ENCODE results near the gene MAP3K20. TPM values are rescaled to one million over a fixed set of nuclear protein-coding genes. Genes with fewer than 3 reads are reported as not detected.
"Not testable (repeated sequence)": the region's sequence is repeated elsewhere in the genome, so short reads cannot be mapped to it uniquely, and the experiment has no call there.

Gene MAP3K20
- total RNA-seq, 1 experiment from 2014 or later = 32.8 TPM

DNA sequence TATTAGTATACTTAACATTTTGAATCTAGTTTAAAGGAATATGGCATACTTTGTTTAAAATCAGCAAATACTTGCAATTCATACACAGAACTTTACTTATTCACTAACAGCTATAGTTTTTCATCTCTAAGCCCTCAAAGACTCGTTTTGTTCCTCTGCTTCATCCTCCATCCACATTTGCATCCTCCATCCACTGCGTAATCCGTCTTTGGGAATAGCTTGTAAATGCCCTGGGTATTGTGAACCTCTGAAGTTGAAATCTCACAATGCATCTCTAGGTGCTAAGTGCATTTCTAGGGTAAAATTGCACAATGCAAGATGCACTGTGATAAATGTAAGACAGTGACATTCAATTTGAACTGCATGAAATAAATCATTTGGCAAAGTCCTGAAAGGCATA is 163.2 kb downstream of the MAP3K20 start:
- Histone ChIP-seq H3K27me3 (no peaks in the 10 kb centered on the region), H3K9me3 (no peaks in the 10 kb centered on the region), H3K36me3 (peaks cover 2% of the 10 kb centered on the region), H3K4me3 (no peak overlapping the region)
- no peak for DNase-seq

DNA sequence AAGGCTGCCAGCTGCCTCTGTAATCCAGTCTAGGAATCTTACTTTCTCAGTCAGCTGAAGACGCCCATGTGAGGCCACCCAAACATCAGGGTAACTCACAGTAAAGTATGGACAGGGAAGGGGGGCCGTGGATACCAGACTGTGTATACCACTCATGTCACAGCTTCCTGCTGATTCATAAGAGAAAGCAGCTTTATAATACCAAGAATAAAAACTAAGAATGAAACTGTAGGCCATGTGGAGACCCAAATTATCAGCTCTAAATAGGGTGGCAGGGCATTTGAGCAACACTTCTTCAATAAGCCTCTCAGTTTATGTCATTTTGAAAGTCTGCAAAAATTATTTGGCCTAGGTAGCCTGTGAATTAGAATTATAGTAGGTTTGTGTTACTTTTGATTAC is 164.0 kb downstream of the MAP3K20 start:
- no peaks in the 10 kb centered on the region for H3K9me3 ChIP-seq
- peaks cover 2% of the 10 kb centered on the region for H3K36me3 ChIP-seq
- no peaks in the 10 kb centered on the region for H3K27me3 ChIP-seq
- DNase-seq = no peak
- H3K4me3 ChIP-seq = no peak overlapping the region

DNA sequence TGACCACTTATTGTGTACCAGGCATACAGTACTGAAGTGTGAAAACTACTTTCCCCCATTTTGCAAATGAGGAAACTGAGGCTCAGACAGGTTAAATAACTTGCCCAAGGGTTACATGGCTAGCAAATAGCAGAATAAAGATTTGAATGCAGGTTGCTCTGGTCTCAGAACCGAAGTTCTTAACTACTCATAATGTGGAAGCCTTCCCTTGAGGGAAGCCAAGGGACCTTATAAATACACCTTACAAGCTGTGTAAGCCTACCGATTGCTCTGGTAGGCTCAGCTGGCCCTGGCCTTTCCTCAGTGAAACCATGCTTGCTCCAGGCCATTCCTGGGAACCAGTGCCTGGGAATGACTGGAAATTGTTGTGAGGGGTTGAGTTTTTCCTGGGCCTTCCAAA is 164.4 kb downstream of the MAP3K20 start:
- Histone ChIP-seq H3K9me3 (no peaks in the 10 kb centered on the region), H3K4me3 (no peak overlapping the region), H3K27me3 (no peaks in the 10 kb centered on the region), H3K36me3 (peaks cover 2% of the 10 kb centered on the region)
- DNase-seq = no peak

DNA sequence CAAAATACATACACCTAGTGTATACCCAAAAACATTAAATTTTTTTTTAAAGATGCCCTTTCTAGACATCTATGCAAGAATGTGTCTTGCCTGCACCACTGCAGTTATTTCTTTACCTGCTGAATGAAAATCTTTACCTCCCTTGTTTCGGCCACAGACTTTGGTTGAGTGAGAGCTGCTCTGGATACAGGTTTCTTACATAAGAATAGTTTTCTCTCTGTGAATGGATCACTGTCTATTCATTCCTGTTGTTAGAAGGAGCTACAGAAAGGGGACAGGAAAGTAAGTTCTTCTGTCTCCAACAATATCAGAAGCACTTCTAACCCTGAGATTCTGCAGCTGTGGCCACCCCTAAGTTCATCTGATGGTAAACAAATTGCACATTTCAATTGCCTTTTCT is 166.0 kb downstream of the MAP3K20 start:
- H3K9me3 ChIP-seq = no peaks in the 10 kb centered on the region
- H3K4me3 ChIP-seq = no peak overlapping the region
- DNase-seq = no peak
- peaks cover 2% of the 10 kb centered on the region for H3K36me3 ChIP-seq
- H3K27me3 ChIP-seq = no peaks in the 10 kb centered on the region

DNA sequence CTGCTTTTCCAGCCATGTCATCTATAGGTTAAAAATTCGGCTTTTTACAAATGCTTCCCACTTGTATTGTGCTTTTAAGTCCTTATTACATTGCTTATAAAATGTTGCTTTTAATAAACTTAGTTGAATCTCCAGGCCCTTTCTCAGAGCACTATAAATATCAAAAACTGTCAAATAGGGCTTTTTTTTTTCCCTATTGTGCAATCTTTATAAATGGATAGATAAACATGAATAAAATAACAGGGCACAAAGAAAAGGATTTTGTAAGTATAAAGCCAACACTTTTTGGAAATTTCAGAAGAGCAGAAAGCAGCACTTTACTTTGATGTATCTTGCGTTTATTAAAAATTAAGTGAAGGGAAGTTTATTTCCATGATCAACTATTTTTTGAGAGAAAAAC is 171.5 kb downstream of the MAP3K20 start:
- DNase-seq = no peak
- no peaks in the 10 kb centered on the region for H3K9me3 ChIP-seq
- no peaks in the 10 kb centered on the region for H3K27me3 ChIP-seq
- no peaks in the 10 kb centered on the region for H3K36me3 ChIP-seq
- no peak overlapping the region for H3K4me3 ChIP-seq

DNA sequence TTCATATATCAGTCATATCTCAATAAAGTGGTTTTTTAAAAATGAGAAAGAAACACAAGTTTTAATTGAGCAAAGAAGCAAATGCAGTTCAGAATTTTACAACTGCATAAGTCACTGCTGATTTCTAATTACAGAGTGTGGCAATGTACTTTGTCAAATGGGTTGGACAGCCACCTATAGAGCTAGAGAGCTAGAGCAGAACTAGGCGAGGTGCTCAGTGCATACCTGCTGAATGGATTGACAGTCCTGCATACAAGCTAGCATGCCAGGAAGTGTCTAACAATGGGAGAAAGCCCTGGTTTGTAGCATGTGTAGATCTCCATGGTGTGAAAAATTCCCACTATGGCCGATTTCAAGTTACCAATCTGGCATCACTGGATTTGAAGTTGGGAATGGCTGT is 172.7 kb downstream of the MAP3K20 start:
- Histone ChIP-seq H3K36me3 (no peaks in the 10 kb centered on the region; the same call in 1 of the 2 replicates), H3K27me3 (no peaks in the 10 kb centered on the region), H3K4me3 (no peak overlapping the region), H3K9me3 (no peaks in the 10 kb centered on the region)
- no peak for DNase-seq

DNA sequence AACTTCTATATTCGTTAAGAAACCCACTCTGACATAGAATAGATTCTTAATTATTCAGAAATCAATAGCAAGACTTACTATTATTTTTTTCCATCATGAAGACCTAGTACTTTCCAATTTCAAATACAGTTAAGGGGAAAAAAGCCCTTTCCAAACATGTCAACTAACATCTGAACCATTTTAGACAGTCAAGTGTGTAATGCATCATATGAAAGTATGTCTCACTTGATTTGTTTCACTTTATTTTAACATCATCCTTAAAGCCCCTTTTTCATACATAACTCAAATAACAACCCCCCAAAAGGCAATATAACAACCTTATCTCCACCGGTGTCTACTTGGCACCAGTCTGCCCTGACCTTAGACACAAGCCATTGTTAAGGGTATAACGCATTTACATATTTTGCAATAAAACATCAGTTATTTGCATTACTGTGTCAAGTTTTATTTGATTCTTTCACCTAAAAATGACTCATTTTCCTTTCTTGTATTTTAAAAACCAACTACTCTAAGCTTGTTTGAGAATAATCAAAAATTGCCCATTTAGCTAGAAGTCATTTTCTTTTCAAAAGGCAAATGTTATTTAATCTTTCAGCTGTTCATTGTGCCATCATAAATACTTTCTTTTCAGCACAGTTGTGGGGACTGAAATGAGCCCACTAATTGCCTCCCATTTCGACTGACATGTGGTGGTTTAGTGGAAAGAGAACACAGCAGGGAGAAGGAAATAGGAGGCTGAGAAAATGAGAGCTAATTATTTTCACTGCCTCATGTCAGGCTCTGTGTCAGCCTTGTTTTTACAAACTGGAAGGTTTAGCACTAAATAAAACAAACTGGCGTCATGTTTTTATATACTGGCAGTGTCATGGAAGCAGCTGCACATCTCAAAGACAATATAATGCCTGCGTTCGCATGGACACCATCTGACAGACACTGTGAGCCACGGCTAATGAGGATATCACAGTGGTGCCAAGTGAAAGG is 174.3 kb downstream of the MAP3K20 start:
- H3K36me3 ChIP-seq = no peaks in the 10 kb centered on the region; the same call in 1 of the 2 replicates
- DNase-seq = no peak

DNA sequence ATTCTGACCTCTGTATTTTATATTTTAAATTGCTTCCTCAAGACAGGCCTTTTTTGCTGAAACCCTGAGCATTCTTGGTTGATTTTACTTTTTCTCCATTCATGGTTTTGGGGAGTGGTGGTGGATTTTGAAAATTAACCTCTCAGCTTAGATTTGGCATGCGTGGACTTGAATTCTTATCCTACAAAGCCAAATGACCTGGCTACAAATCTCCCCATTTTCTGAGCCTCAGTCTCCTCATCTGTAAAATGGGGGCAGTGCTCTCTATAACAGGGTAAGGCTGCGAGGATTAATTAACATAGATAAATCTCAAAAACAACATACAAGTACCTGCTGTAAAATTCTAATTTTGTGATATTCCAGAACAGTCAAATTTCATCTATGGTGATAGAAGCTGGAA is 175.6 kb downstream of the MAP3K20 start:
- H3K9me3 ChIP-seq = no peaks in the 10 kb centered on the region
- no peaks in the 10 kb centered on the region; the same call in 1 of the 2 replicates for H3K36me3 ChIP-seq
- no peak for DNase-seq
- no peak overlapping the region for H3K4me3 ChIP-seq
- no peaks in the 10 kb centered on the region for H3K27me3 ChIP-seq

More for the DNA sequence above, 174.3 kb downstream of the MAP3K20 start:
- Histone ChIP-seq H3K27me3 (no peaks in the 10 kb centered on the region), H3K4me3 (no peak overlapping the region), H3K9me3 (no peaks in the 10 kb centered on the region)

DNA sequence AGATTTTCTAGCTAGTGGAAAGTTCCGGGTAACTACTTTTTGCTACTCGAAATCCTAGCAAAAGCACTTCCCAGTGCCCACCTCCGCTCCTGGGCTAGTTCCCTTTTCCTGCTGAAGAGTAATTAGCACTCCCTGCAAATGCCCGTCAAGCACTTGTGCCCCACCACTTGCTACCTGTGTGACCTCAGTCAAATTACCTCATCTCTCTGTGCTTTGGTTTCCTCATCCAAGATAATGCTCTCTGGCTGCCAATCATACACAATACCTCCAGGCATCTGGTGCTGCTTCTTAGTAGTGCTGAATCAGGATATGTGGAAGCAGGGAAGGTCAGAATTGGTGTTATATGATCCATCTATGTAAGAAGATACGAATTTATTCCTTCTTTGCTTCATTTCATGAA is 176.9 kb downstream of the MAP3K20 start:
- Histone ChIP-seq H3K9me3 (no peaks in the 10 kb centered on the region), H3K36me3 (no peaks in the 10 kb centered on the region; the same call in 1 of the 2 replicates), H3K27me3 (no peaks in the 10 kb centered on the region), H3K4me3 (no peak overlapping the region)
- DNase-seq = no peak

DNA sequence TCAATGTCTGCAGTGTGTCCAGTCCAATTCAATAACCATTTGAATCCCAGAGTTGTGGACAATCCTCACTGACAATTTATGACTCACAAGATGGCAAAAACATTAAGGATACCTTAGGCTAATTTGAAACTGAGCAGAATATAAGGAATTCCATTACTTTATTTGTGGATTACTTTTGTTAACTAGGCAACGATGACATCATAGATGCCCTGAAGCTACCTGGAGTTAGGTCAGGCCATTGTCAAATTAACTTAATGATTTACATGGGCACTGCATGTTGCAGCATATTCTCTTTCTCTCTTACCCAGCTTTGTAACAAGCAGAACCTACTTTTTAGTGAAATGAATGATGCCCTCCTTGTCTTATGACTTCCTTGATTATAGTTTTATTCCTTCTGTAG is 179.0 kb downstream of the MAP3K20 start:
- no peaks in the 10 kb centered on the region for H3K9me3 ChIP-seq
- H3K27me3 ChIP-seq = no peaks in the 10 kb centered on the region
- no peak for DNase-seq
- H3K36me3 ChIP-seq = peaks cover 5% of the 10 kb centered on the region
- H3K4me3 ChIP-seq = no peak overlapping the region

DNA sequence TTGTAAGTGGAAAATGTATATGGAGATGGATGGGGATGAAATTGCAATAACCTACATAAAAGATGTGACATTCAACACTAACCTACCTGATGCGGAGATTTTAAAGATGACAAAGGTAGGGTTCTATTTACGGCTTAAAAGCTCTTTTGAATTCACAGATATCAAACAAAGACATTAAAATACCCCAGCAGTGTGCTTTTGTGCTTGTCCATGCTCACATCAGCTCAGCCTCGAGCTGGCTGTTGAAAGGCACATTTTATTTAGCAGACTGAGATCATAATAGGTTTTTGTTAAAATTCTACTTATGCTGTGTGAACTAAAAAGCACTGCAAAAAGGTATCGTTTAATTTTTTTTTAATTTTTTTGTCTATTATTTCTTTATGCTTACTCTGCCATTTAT is 183.1 kb downstream of the MAP3K20 start:
- Histone ChIP-seq H3K4me3 (no peak overlapping the region), H3K9me3 (no peaks in the 10 kb centered on the region), H3K36me3 (peaks cover 6% of the 10 kb centered on the region), H3K27me3 (no peaks in the 10 kb centered on the region)
- no peak for DNase-seq

DNA sequence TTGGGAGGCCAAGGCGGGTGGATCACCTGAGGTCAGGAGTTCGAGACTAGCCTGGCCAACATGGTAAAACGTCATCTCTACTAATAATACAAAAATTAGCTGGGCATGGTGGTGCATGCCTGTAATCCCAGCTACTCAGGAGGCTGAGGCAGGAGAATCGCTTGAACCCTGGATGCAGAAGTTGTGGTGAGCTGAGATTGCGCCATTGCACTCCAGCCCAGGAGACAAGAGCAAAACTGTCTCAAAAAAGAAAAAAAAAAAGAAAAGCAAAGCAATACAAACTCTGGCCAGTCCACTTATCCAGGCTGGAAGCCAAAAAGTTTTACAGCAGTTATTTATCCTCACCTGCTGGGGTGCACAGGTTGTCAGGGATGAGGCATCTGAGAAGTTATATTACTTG is 186.7 kb downstream of the MAP3K20 start:
- not testable (repeated sequence) for H3K27me3 ChIP-seq, DNase-seq, H3K9me3 ChIP-seq, H3K4me3 ChIP-seq, H3K36me3 ChIP-seq

DNA sequence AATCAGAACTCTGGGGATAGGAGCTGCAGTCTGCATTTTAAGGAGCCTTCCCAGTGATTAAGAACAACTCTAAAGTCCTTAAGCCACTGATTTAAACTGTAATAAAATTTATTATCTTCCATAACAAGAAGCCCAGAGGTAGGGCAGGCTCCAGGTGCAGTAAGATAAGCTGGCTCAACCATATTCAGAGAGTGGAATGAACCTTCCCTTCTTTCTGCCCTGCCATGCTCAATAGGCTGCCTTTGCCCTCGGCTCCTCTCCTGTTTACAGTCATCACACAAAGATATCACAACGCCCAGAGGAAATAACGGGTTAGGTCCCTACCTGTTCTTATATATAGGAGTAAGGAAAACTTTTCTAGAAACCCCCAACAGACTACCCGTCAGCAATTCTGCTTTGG is 188.5 kb downstream of the MAP3K20 start:
- Histone ChIP-seq H3K27me3 (no peaks in the 10 kb centered on the region), H3K4me3 (no peak overlapping the region), H3K36me3 (peaks cover 11% of the 10 kb centered on the region), H3K9me3 (no peaks in the 10 kb centered on the region)
- no peak for DNase-seq

DNA sequence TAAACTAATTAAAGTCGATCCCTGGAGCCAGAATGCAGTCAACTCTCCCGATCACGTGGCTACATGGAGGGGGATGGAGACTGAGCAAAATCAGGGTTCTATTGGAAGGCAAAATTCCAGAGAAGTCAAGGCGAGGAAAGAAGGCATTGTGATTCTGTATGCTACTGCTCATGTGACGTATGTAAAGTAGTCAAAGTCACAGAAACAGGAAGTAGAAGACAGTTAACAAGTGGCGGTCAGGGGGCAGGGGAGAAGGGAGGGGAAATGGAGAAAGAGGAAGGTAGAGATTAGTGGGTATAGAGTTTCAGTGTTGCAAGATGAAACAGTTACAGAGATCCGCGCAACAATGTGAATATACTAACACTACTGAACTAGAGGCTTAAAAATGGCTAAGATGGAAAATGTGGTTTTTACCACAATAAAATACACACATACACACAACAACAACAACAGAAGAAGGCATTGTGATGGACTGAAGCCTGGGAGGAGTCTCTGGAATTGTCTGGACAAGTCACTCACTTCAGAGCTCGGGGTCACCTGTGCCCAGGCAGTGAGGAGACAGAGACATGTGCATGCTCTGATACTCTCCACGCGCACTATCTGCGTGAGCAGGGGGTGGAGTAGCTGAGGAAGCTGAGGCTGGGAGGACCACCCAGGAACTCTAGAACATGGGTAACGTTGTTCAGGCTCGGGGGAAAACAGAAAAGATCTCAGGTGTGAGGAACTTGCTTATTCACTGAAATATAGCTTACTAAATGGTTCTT is 189.1 kb downstream of the MAP3K20 start:
- Histone ChIP-seq H3K9me3 (no peaks in the 10 kb centered on the region), H3K4me3 (no peak overlapping the region), H3K36me3 (peaks cover 7% of the 10 kb centered on the region), H3K27me3 (no peaks in the 10 kb centered on the region)
- no peak for DNase-seq

DNA sequence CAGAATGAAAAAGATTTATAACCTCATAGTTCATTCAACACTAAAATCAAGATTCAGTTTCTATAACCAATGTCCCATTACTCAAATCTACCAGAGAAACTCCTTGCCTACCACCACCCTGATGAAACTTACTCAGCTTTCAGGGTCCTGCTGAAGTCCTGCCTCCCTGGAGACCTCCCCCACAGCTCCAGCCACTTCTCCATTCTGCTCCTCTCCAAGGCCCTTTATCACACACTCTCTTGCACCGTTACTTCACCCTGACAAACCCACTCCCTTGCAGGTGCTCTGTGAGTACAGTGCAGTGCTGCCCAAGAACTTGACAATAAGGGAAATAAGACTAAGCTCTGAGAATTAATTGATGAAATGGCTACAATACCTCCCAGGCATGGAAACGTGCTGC is 195.5 kb downstream of the MAP3K20 start:
- no peaks in the 10 kb centered on the region for H3K27me3 ChIP-seq
- H3K36me3 ChIP-seq = peaks cover 7% of the 10 kb centered on the region
- DNase-seq = no peak
- no peaks in the 10 kb centered on the region for H3K9me3 ChIP-seq
- no peak overlapping the region for H3K4me3 ChIP-seq

DNA sequence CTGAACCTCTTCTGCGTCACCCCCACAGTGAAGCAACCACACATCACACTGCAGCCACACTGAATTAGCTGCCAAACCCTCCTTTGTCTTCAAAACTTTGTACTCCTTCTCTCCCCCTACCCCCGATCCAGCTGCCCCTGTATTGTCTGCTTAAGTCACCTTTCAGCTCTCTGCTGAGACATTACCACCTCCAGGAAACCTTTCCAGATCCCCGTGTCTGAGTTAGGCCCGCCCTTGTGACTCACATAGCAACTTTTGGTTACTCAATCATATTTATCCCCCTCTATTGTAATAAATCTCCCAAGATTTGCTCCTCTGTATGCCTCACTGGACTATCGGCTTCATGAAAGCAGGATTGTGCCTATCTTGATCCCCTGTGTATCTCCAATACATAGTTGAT is 196.2 kb downstream of the MAP3K20 start:
- peaks cover 7% of the 10 kb centered on the region for H3K36me3 ChIP-seq
- DNase-seq = peak; percentile 5
- no peaks in the 10 kb centered on the region for H3K9me3 ChIP-seq
- H3K27me3 ChIP-seq = no peaks in the 10 kb centered on the region
- no peak overlapping the region for H3K4me3 ChIP-seq

DNA sequence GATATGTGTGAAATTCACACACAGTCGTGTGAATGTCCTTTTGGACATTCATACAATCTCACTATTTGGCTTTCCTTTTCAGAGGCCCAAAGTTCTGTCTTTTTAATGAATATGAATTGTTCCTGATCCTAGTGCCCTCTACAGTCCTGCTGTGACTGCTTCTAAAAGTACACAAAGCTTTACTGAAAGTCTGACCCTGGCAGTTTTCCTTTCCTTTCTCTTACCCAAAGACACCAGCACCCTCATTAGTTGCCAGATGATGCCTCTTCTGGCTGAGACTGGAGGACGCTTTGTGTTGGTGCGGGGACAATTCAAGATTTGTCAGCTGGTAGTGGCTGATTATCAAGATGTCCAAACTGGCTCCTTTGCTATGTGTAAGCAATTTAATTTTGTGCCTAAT is 197.2 kb downstream of the MAP3K20 start:
- no peaks in the 10 kb centered on the region for H3K36me3 ChIP-seq
- no peaks in the 10 kb centered on the region for H3K9me3 ChIP-seq
- no peaks in the 10 kb centered on the region for H3K27me3 ChIP-seq
- H3K4me3 ChIP-seq = no peak overlapping the region
- DNase-seq = no peak

Data from MG63 (cell line).